Karpas-422 (cell line): ENCODE measurements around the gene ZFR. TPM values are rescaled to one million over a fixed set of nuclear protein-coding genes. Genes with fewer than 3 reads are reported as not detected.

Source experiments
- DNase-seq: peaks from one replicate; pipeline ENCODE4 v3.0.0-alpha.2; 2015
- H2AFZ ChIP-seq: fragments of 200-600 bp; sonication (generic); 2 replicates; pipeline ENCODE4 v1.6.1; 2014; ENCODE audit warnings: antibody characterized with exemption, low read length, mixed read lengths
- H3K27ac ChIP-seq: fragments of 200-600 bp; sonication (generic); 2 replicates; pipeline ENCODE4 v1.5.1; 2014; ENCODE audit warnings: mild to moderate bottlenecking, low read length, moderate library complexity
- H3K27me3 ChIP-seq: fragments of 200-600 bp; sonication (generic); 2 replicates; pipeline ENCODE4 v1.6.1; 2014; ENCODE audit warnings: low read length, mixed read lengths
- H3K36me3 ChIP-seq: fragments of 200-600 bp; sonication (generic); 2 replicates; pipeline ENCODE4 v1.6.1; 2014; ENCODE audit warnings: low read length, mixed read lengths; ENCODE audit not compliant: insufficient read depth
- H3K4me1 ChIP-seq: fragments of 200-600 bp; sonication (generic); 2 replicates; pipeline ENCODE4 v1.6.1; 2014; ENCODE audit warnings: mild to moderate bottlenecking, low read length, mixed read lengths
- H3K4me2 ChIP-seq: fragments of 200-600 bp; sonication (generic); 2 replicates; pipeline ENCODE4 v1.6.1; 2014; ENCODE audit warnings: low read length, low read depth, mild to moderate bottlenecking; ENCODE audit not compliant: poor library complexity, severe bottlenecking
- H3K4me3 ChIP-seq: fragments of 200-600 bp; sonication (generic); 2 replicates; pipeline ENCODE4 v1.5.1; 2014; ENCODE audit warnings: mild to moderate bottlenecking, antibody characterized with exemption, low read length, mixed read lengths
- H3K79me2 ChIP-seq: fragments of 200-600 bp; sonication (generic); 2 replicates; pipeline ENCODE4 v1.6.1; 2014; ENCODE audit warnings: mild to moderate bottlenecking, low read length, mixed read lengths
- H3K9ac ChIP-seq: fragments of 200-600 bp; sonication (generic); 2 replicates; pipeline ENCODE4 v1.6.0; 2014; ENCODE audit warnings: low read length
- H3K9me2 ChIP-seq: fragments of 200-600 bp; sonication (generic), shearing (Covaris generic); replicated peaks from 2 replicates; pipeline ENCODE4 v1.6.0; 2014; ENCODE audit warnings: mild to moderate bottlenecking, low read length, moderate library complexity; ENCODE audit not compliant: insufficient read depth
- H3K9me3 ChIP-seq: fragments of 300-700, 200-600 bp; sonication (generic); 2 replicates; pipeline ENCODE4 v1.6.1; 2014; ENCODE audit warnings: low read length, mixed read lengths
- H4K20me1 ChIP-seq: fragments of 200-600 bp; sonication (generic); 2 replicates; pipeline ENCODE4 v1.6.1; 2014; ENCODE audit warnings: mild to moderate bottlenecking, antibody characterized with exemption, low read length, low read depth; ENCODE audit not compliant: insufficient read depth
- total RNA-seq: library from RNA; depleted of rRNA; stranded (reverse); fragments of >200 nt; shearing (Covaris generic); gene quantifications from 2 replicates; pipeline ENCODE4 v1.2.3, GENCODE V29; 2014; ENCODE audit warnings: low replicate concordance

ZFR gene
- total RNA-seq, 1 experiment from 2014 or later, result 87.7 TPM

DNA sequence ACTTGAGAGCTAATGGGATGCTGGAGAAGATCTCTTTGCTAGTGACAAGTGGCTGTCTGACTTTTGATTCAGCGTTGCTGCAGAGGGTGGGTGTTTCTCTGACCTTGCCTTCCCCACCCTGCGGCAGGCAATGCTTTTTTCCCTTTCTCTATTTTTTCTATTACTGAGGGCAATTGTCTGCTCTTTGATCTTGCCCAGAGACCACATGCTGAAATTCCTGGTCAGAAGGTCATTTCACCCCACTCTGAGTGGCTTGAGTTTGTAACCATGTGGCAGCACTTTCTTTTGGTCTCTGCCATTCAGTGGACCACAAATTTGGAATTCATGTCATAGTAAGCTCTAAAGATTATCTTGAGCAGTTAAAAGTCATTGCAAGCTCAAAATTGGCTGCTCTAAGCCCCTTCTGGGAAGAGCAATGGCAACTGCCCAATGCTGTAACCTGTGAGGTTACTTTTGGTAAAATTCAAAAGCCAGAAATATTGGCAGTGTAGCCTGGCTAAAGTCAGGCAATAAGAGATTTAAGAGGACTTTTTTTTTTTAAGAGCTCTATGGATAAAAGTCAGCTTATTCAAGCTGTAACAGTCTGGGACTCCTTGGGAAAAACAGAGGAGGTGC, 101.4 kb downstream of the ZFR start:
- H3K9ac ChIP-seq, result no peak overlapping the region
- no peaks in the 10 kb centered on the region for H4K20me1 ChIP-seq
- no peak overlapping the region for H3K4me3 ChIP-seq
- H3K4me1 ChIP-seq, result no peaks in the 10 kb centered on the region
- no peaks in the 10 kb centered on the region for H3K36me3 ChIP-seq
- H3K4me2 ChIP-seq, result no peak overlapping the region
- H3K79me2 ChIP-seq, result no peaks in the 10 kb centered on the region
- peaks cover 19% of the 10 kb centered on the region for H3K9me3 ChIP-seq
- no peak for DNase-seq
- no peaks in the 10 kb centered on the region for H3K9me2 ChIP-seq
- no peak overlapping the region for H3K27ac ChIP-seq
- H2AFZ ChIP-seq, result no peak overlapping the region
- H3K27me3 ChIP-seq, result no peaks in the 10 kb centered on the region

DNA sequence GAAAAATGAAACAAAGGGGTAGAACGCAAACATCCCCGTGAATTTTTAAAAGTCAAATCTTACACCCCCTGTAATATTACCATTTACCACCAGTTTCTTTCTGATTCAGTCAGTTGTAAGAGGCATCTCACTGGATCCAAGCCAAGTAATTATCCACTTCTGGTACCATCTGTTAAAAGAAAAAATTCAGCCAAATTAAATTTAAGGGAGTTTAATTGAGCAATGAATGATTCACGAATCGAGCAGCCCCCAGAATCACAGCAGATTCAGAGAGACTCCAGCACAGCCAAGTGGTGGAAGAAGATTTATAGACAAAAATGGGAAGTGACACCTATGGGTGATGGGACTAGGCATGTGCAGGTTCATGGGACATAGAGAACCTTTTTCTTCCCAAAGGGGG, 101.9 kb downstream of the ZFR start:
- no peak overlapping the region for H2AFZ ChIP-seq
- no peak for DNase-seq
- no peaks in the 10 kb centered on the region for H3K9me2 ChIP-seq
- H4K20me1 ChIP-seq, result no peaks in the 10 kb centered on the region
- H3K9ac ChIP-seq, result no peak overlapping the region
- H3K36me3 ChIP-seq, result no peaks in the 10 kb centered on the region
- H3K4me2 ChIP-seq, result no peak overlapping the region
- H3K79me2 ChIP-seq, result no peaks in the 10 kb centered on the region
- no peaks in the 10 kb centered on the region for H3K27me3 ChIP-seq
- H3K4me1 ChIP-seq, result no peaks in the 10 kb centered on the region
- no peak overlapping the region for H3K27ac ChIP-seq
- peaks cover 19% of the 10 kb centered on the region for H3K9me3 ChIP-seq
- H3K4me3 ChIP-seq, result no peak overlapping the region

DNA sequence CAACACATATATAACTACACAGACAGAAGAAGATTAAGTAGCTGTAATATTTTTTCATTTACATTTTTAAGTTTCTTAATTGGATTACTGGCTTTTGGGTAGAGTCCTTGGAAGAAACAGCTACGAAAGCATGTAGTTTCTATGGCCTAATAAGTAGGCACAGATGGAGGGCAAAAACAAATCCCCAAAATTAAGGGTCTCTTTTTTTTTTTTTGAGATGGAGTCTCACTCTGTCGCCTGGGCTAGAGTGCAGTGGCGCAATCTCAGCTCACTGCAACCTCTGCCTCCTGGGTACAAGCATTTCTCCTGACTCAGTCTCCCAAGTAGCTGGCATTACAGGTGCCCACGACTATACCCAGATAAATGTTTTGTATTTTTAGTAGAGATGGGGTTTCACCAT, 104.7 kb downstream of the ZFR start:
- Histone ChIP-seq H3K4me1 (no peaks in the 10 kb centered on the region), H3K36me3 (no peaks in the 10 kb centered on the region), H3K9me2 (no peaks in the 10 kb centered on the region), H3K9me3 (peaks cover 19% of the 10 kb centered on the region), H3K27me3 (no peaks in the 10 kb centered on the region; the same call in 1 of the 2 replicates), H3K4me2 (no peak overlapping the region), H3K4me3 (no peak overlapping the region), H2AFZ (no peak overlapping the region), H3K9ac (no peak overlapping the region), H4K20me1 (no peaks in the 10 kb centered on the region), H3K27ac (no peak overlapping the region), H3K79me2 (no peaks in the 10 kb centered on the region)
- no peak for DNase-seq

DNA sequence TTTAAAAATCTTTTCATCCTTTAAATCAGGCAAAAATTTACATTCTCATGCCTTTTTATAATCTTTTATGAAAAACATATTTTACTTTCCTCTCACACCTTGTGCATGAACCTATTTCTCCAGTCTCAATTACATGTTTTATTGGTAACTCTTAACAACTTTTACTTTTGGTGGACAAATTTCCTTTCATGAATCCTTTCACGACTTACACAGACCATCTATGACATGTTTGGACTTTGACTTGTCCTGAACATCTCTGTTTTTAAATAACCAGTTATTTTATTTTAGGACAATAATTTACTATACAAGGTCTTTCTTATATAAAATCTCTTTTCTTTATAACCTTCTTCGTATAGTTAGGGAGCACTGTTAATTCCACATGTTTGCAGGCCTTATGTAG, 105.3 kb downstream of the ZFR start:
- Histone ChIP-seq H3K4me1 (no peaks in the 10 kb centered on the region), H3K4me2 (no peak overlapping the region), H3K9me2 (no peaks in the 10 kb centered on the region), H3K9me3 (peaks cover 19% of the 10 kb centered on the region), H2AFZ (no peak overlapping the region), H3K4me3 (no peak overlapping the region), H3K9ac (no peak overlapping the region), H3K36me3 (no peaks in the 10 kb centered on the region), H3K27me3 (no peaks in the 10 kb centered on the region; the same call in 1 of the 2 replicates), H3K27ac (no peak overlapping the region), H3K79me2 (no peaks in the 10 kb centered on the region), H4K20me1 (no peaks in the 10 kb centered on the region)
- DNase-seq, result peak; percentile 70

DNA sequence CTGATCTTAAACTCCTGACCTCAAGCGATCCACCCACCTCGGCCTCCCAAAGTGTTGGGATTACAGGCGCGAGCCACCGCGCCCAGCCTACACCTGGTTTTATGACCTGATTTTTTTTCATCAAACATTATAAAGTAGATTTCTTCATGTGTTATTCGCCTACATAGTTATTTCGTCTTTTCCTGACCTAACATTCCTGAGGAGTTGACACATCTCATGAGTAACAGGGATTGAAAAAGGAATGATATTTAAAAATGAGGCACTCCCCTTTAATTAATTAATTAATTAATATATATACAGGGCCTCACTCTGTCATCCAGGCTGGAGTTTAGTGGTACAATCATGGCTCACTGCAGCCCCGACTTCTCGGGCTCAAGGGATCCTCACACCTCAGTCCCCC, 111.6 kb downstream of the ZFR start:
- Histone ChIP-seq H3K79me2 (no peaks in the 10 kb centered on the region), H3K4me2 (no peak overlapping the region), H3K9ac (no peak overlapping the region), H3K36me3 (no peaks in the 10 kb centered on the region), H3K27ac (no peak overlapping the region), H3K4me1 (peaks cover 3% of the 10 kb centered on the region), H2AFZ (no peak overlapping the region), H3K9me3 (no peaks in the 10 kb centered on the region), H3K4me3 (no peak overlapping the region), H4K20me1 (no peaks in the 10 kb centered on the region), H3K27me3 (no peaks in the 10 kb centered on the region; the same call in 1 of the 2 replicates), H3K9me2 (no peaks in the 10 kb centered on the region)
- DNase-seq, result no peak

DNA sequence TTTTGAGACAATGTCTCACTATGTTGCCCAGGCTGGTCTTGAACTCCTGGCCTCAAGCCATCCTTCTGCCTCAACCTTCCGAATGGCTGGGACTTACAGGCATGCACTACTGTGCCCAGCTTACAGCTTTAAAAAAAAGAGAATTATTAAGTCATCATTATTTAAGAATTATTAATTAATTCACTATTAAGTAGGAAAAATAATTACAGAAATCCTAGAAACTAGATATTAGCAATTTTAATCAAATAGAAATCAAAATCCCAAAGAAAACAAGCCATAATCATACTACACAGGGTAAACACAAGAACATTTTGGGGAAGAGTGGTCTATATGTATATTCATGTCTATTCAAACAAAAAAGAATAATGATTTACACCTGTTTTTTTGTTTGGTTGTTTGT, 112.2 kb downstream of the ZFR start:
- Histone ChIP-seq H3K27ac (no peak overlapping the region), H3K79me2 (no peaks in the 10 kb centered on the region), H3K9me3 (no peaks in the 10 kb centered on the region), H2AFZ (no peak overlapping the region), H3K4me3 (no peak overlapping the region), H3K36me3 (no peaks in the 10 kb centered on the region), H3K9ac (no peak overlapping the region), H3K9me2 (no peaks in the 10 kb centered on the region), H3K4me1 (peaks cover 3% of the 10 kb centered on the region), H3K27me3 (no peaks in the 10 kb centered on the region; the same call in 1 of the 2 replicates), H3K4me2 (no peak overlapping the region), H4K20me1 (no peaks in the 10 kb centered on the region)
- no peak for DNase-seq

DNA sequence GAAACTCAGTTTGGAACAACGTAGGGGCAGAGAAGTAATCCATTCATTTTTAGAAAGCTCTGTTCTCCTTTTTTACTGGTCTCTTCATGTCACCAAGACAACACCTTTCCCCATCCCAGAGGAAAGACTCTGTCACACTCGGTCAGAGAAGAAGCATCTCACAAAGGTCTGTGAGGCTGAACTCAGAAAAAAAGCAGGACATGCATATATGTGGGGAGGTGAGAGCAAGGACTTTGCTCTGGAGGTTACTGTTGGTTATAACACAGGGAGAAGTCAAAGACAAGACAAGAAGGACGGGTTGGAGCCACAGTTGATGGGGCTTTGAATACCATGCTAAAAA, 112.6 kb downstream of the ZFR start:
- Histone ChIP-seq H3K79me2 (no peaks in the 10 kb centered on the region), H4K20me1 (no peaks in the 10 kb centered on the region), H3K4me1 (peaks cover 3% of the 10 kb centered on the region), H3K36me3 (no peaks in the 10 kb centered on the region), H3K4me3 (no peak overlapping the region), H3K4me2 (no peak overlapping the region), H3K9ac (no peak overlapping the region), H2AFZ (no peak overlapping the region), H3K9me3 (no peaks in the 10 kb centered on the region), H3K27ac (no peak overlapping the region), H3K9me2 (no peaks in the 10 kb centered on the region), H3K27me3 (no peaks in the 10 kb centered on the region; the same call in 1 of the 2 replicates)
- DNase-seq, result no peak

DNA sequence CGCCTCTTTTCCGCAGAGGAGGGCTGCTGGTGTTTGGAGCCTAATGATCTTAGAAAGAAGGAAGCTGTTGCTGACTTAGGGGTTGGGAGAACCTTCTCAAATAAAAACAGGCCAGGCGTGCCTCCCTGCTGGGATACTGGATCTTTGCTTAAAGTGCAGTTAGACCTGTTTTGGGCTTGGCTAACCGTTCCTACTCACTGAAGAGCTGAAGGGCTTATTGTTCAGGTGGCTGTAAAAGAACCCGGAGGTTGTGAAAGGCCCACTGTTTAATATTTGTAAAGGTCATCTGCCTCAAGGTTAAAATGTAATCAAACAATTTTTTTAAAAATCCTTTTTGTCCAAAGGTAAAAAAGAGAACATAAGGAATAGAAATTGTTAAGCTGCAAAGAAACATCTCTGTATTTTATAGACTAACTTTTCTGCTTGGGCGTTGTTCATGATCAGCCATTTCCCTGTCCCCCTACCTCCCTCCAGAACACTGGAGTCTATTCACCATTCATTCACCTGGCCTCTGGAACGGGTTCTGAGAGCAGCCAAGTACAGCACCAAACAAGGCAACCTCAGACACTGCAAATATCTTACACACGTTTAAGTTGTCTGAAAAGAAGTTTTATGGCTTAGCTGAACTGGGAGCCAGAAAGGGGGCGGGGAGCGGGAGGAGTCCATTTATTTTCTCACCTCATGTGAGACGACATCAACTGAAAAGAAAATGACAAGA, 113.2 kb downstream of the ZFR start:
- Histone ChIP-seq H3K36me3 (no peaks in the 10 kb centered on the region), H3K27ac (no peak overlapping the region), H3K4me3 (no peak overlapping the region), H2AFZ (no peak overlapping the region), H3K9me3 (no peaks in the 10 kb centered on the region), H3K4me2 (no peak overlapping the region), H4K20me1 (no peaks in the 10 kb centered on the region), H3K27me3 (no peaks in the 10 kb centered on the region; the same call in 1 of the 2 replicates), H3K9ac (no peak overlapping the region), H3K4me1 (peaks cover 3% of the 10 kb centered on the region), H3K79me2 (no peaks in the 10 kb centered on the region), H3K9me2 (no peaks in the 10 kb centered on the region)
- no peak for DNase-seq
